PC-3 (cell line): ENCODE results near the gene PRTFDC1.

Experiments used
- CTCF ChIP-seq: fragments of 300-600 bp; sonication (generic); conservative IDR thresholded peaks from 2 replicates; pipeline ENCODE4 v1.5.1; 2017; ENCODE audit warnings: antibody characterized with exemption, low read depth, mild to moderate bottlenecking, low read length
- EZH2 ChIP-seq: fragments of 300-600 bp; sonication (generic); IDR thresholded peaks from one replicate; pipeline ENCODE4 v1.6.1; 2017; ENCODE audit warnings: antibody characterized with exemption, mild to moderate bottlenecking, low read length; ENCODE audit not compliant: unreplicated experiment
- EZH2phosphoT487 ChIP-seq: fragments of 300-600 bp; sonication (generic); IDR thresholded peaks from 2 replicates; pipeline ENCODE4 v1.6.1; 2018; ENCODE audit warnings: mild to moderate bottlenecking, antibody characterized with exemption, low read length, borderline replicate concordance

DNA sequence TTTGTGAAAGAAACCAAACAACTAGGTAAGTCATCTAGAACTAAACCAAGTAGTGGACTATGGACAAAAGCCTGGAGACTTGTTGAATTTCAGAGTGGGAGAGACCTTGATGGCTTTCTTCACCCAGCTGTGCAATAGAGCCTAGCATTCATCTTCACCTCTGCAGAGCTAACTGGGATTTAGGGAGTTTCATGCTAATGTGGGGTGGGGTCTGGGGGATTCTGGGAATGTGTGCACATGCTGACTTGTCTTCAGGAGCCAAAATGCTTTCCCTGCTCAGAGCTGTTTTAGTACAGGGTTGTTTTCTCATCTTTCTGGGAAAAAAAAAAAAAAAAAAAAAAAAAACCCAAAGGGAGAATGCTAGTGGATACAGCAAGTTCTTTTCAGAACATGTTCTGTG is 147.4 kb downstream of the PRTFDC1 start:
- no peak for TF ChIP-seq CTCF
- TF ChIP-seq EZH2 = no peak
- TF ChIP-seq EZH2phosphoT487 = no peak
